ENCODE data around the gene ANKUB1.

- TF ChIP-seq JUND (IDR thresholded peaks at IDR 0.05) (no peak), CTCF (IDR thresholded peaks at IDR 0.05; ENCODE audit: low read depth, low read length, missing input control) (no peak), RXRA (IDR thresholded peaks at IDR 0.05) (no peak), EGR1 (IDR thresholded peaks at IDR 0.05; ENCODE audit: low read depth in 2 of 2) (no peak), TAF1 (conservative IDR thresholded peaks at IDR 0.05) (no peak), ZBTB33 (IDR thresholded peaks at IDR 0.05) (no peak), MAX (IDR thresholded peaks at IDR 0.05) (no peak), ATF3 (IDR thresholded peaks at IDR 0.05) (no peak), HNF4A (conservative IDR thresholded peaks at IDR 0.05) (no peak)
These were observed 24.6 kb downstream of the ANKUB1 start for GRCh38 chr3:149767720-149768119.

Measured in liver (tissue), 3 donors.